ENCODE measurements around the gene EPHB1. TPM values are rescaled to one million over a fixed set of nuclear protein-coding genes. Genes with fewer than 3 reads are reported as not detected.

Gene EPHB1
- total RNA-seq, 3 donors from 2014 or later: 1.8 to 5.9 (median 3.4) TPM

GRCh38 chr3:135268941-135269532 is 474.0 kb downstream of the EPHB1 start:
- Histone ChIP-seq H3K4me1 (no peaks in the 10 kb centered on the region), H3K9me3 (no peaks in the 10 kb centered on the region), H3K4me3 (no peak overlapping the region), H3K27ac (no peak overlapping the region), H3K36me3 (no peaks in the 10 kb centered on the region), H3K27me3 (no peaks in the 10 kb centered on the region)
- intact Hi-C loops (cut with DNase I; ENCODE audit: low total_unique reads): no loop called here
- no peak for DNase-seq (ENCODE audit: low spot score in 2 of 2)
- TF ChIP-seq POLR2AphosphoS5 (IDR thresholded peaks at IDR 0.05): no peak
- TF ChIP-seq CTCF (IDR thresholded peaks at IDR 0.05): no peak
- no peak for TF ChIP-seq POLR2A (IDR thresholded peaks at IDR 0.05)

GRCh38 chr3:135271177-135272025 is 476.3 kb downstream of the EPHB1 start:
- intact Hi-C loops (cut with DNase I; ENCODE audit: low total_unique reads): no loop called here
- DNase-seq (ENCODE audit: low spot score in 2 of 2): no peak
- H3K4me1 ChIP-seq: no peaks in the 10 kb centered on the region
- TF ChIP-seq POLR2AphosphoS5 (IDR thresholded peaks at IDR 0.05) (no peak), CTCF (IDR thresholded peaks at IDR 0.05) (no peak), POLR2A (IDR thresholded peaks at IDR 0.05) (no peak)
- H3K4me3 ChIP-seq: no peak overlapping the region
- no peak overlapping the region for H3K27ac ChIP-seq
- no peaks in the 10 kb centered on the region for H3K36me3 ChIP-seq
- no peaks in the 10 kb centered on the region for H3K9me3 ChIP-seq
- H3K27me3 ChIP-seq: no peaks in the 10 kb centered on the region

- Histone ChIP-seq H3K9me3 (no peaks in the 10 kb centered on the region), H3K27me3 (no peaks in the 10 kb centered on the region), H3K27ac (no peak overlapping the region), H3K4me1 (no peaks in the 10 kb centered on the region), H3K4me3 (no peak overlapping the region), H3K36me3 (no peaks in the 10 kb centered on the region)
- no peak for DNase-seq (ENCODE audit: low spot score in 2 of 2)
- no peak for TF ChIP-seq POLR2AphosphoS5 (IDR thresholded peaks at IDR 0.05)
- no peak for TF ChIP-seq CTCF (IDR thresholded peaks at IDR 0.05)
- TF ChIP-seq POLR2A (IDR thresholded peaks at IDR 0.05): no peak
- intact Hi-C loops (cut with DNase I; ENCODE audit: low total_unique reads): no loop called here
These were observed 477.1 kb downstream of the EPHB1 start for GRCh38 chr3:135272026-135272669.

GRCh38 chr3:135292162-135292561 is 497.1 kb downstream of the EPHB1 start:
- H3K27me3 ChIP-seq: no peaks in the 10 kb centered on the region
- H3K9me3 ChIP-seq: no peaks in the 10 kb centered on the region
- no peak for TF ChIP-seq CTCF (IDR thresholded peaks at IDR 0.05)
- no peak for TF ChIP-seq POLR2A (IDR thresholded peaks at IDR 0.05)
- TF ChIP-seq POLR2AphosphoS5 (IDR thresholded peaks at IDR 0.05): no peak
- DNase-seq (ENCODE audit: low spot score in 2 of 2): no peak
- no peaks in the 10 kb centered on the region for H3K36me3 ChIP-seq
- H3K27ac ChIP-seq: no peak overlapping the region
- intact Hi-C loops (cut with DNase I; ENCODE audit: low total_unique reads): no loop called here
- no peak overlapping the region for H3K4me3 ChIP-seq
- H3K4me1 ChIP-seq: no peaks in the 10 kb centered on the region

GRCh38 chr3:135301670-135302069 is 506.6 kb downstream of the EPHB1 start:
- no peak for TF ChIP-seq POLR2A (IDR thresholded peaks at IDR 0.05)
- TF ChIP-seq CTCF (IDR thresholded peaks at IDR 0.05): no peak
- TF ChIP-seq POLR2AphosphoS5 (IDR thresholded peaks at IDR 0.05): no peak
- intact Hi-C loops (cut with DNase I; ENCODE audit: low total_unique reads): no loop called here
- no peaks in the 10 kb centered on the region for H3K4me1 ChIP-seq
- H3K4me3 ChIP-seq: no peak overlapping the region
- no peaks in the 10 kb centered on the region for H3K27me3 ChIP-seq
- no peak overlapping the region for H3K27ac ChIP-seq
- no peaks in the 10 kb centered on the region for H3K36me3 ChIP-seq
- H3K9me3 ChIP-seq: no peaks in the 10 kb centered on the region
- DNase-seq (ENCODE audit: low spot score in 2 of 2): no peak
